SK-N-MC (cell line): ENCODE results near the gene PYDC2.

ENCODE experiments used
- FOXP2 ChIP-seq: optimal IDR thresholded peaks from 2 replicates; pipeline ENCODE3; 2011; ENCODE audit warnings: mild to moderate bottlenecking, moderate library complexity; ENCODE audit not compliant: insufficient read depth; ENCODE audit errors: extremely low read length, control extremely low read depth
- POLR2AphosphoS5 ChIP-seq: IDR thresholded peaks from 2 replicates; pipeline ENCODE4 v1.6.1; 2012; ENCODE audit warnings: mild to moderate bottlenecking, low read depth, low read length, borderline replicate concordance

DNA sequence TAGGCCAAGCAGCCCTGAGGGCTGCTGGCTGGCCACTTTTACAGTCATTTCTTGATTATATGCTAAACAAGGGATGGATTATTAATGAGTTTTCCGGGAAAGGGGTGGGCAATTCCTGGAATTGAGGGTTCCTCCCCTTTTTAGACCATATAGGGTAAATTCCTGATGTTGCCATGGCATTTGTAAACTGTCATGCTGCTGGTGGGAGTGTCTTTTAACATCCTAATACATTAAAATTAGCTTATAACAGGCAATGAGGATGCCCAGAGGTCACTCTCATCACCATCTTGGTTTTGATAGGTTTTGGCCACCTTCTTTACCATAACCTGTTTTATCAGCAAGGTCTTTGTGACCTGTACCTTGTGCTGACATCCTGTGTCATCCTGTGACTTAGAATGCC lies 11.7 kb upstream of the PYDC2 start:
- TF ChIP-seq FOXP2 (no peak), POLR2AphosphoS5 (no peak)
